OCI-LY3 (cell line): ENCODE results near the gene ENGASE.

ENCODE experiments used
- H2AFZ ChIP-seq: fragments of 200-600, 300-600 bp; shearing (Covaris generic); 2 replicates; pipeline ENCODE4 v1.6.0; 2014; ENCODE audit warnings: antibody characterized with exemption, low read depth, low read length
- H3K27ac ChIP-seq: fragments of 200-600, 300-600 bp; sonication (generic); 2 replicates; pipeline ENCODE4 v1.5.1; 2014; ENCODE audit warnings: mild to moderate bottlenecking, low read length, moderate library complexity, mixed read lengths
- H3K27me3 ChIP-seq: fragments of 200-600, 300-600 bp; sonication (generic); 2 replicates; pipeline ENCODE4 v1.6.1; 2014; ENCODE audit warnings: low read depth, low read length, mixed read lengths
- H3K36me3 ChIP-seq: fragments of 200-600, 300-600 bp; sonication (generic); replicated peaks from 2 replicates; pipeline ENCODE3; 2014; ENCODE audit warnings: low read depth, low read length, mixed read lengths
- H3K4me1 ChIP-seq: fragments of 300-600, 200-600 bp; sonication (generic); 2 replicates; pipeline ENCODE4 v1.6.1; 2014; ENCODE audit warnings: low read length, mixed read lengths
- H3K4me2 ChIP-seq: fragments of 200-600, 300-600 bp; sonication (generic); 2 replicates; pipeline ENCODE4 v1.6.1; 2014; ENCODE audit warnings: low read length, mixed read lengths
- H3K4me3 ChIP-seq: fragments of 300-600, 200-600 bp; sonication (generic); 2 replicates; pipeline ENCODE4 v1.5.1; 2014; ENCODE audit warnings: antibody characterized with exemption, mild to moderate bottlenecking, low read length, moderate library complexity
- H3K79me2 ChIP-seq: fragments of 300-600, 200-600 bp; shearing (Covaris generic); 2 replicates; pipeline ENCODE4 v1.6.1; 2014; ENCODE audit warnings: mild to moderate bottlenecking, low read length, mixed read lengths
- H3K9ac ChIP-seq: fragments of 300-600, 200-600 bp; shearing (Covaris generic); 2 replicates; pipeline ENCODE4 v1.6.0; 2014; ENCODE audit warnings: mild to moderate bottlenecking, low read length, moderate library complexity
- H3K9me3 ChIP-seq: fragments of 200-600, 300-600 bp; shearing (Covaris generic); 2 replicates; pipeline ENCODE4 v1.6.1; 2014; ENCODE audit warnings: low read length, mixed read lengths; ENCODE audit not compliant: insufficient read depth
- H4K20me1 ChIP-seq: fragments of 200-600, 300-600 bp; sonication (generic); 2 replicates; pipeline ENCODE4 v1.6.1; 2016; ENCODE audit warnings: low read length, mixed read lengths; ENCODE audit not compliant: insufficient read depth
- EZH2phosphoT487 ChIP-seq: fragments of 200-600 bp; shearing (Covaris generic); IDR thresholded peaks from 2 replicates; pipeline ENCODE4 v1.6.1; 2018; ENCODE audit warnings: antibody characterized with exemption, mixed run types, low read depth
- TF ChIP-seq, protein P1 (sequence below): fragments of 200-600, 300-600 bp; sonication (generic); IDR thresholded peaks from 2 replicates; pipeline ENCODE4 v1.5.1; 2014; ENCODE audit warnings: antibody characterized with exemption, low read length, low read depth

ENGASE gene

DNA sequence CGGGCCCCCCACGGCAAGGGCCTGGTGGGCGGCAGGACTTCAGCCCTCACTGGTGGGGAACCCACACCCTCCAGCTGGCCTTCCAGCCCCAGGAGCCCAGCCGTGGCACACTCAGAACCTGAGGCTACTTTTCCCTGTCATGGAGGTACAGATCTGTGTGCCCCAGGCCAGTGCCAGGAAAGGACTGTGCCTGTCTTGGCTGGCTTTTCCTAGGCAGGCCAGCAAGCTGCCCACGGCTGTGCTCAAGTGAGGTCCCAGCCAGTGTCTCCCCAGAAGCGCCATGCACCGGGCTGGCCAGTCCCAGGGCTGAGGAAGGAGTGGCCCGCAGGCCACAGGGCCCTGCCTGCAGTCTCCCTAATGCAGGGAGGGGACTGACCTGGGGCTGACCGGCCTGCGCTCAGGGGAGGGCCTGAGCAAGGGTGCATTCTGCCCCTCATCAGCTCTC is 16.6 kb downstream of the ENGASE start:
- H3K4me2 ChIP-seq = no peak overlapping the region
- no peaks in the 10 kb centered on the region for H3K27me3 ChIP-seq
- no peaks in the 10 kb centered on the region for H3K36me3 ChIP-seq
- no peaks in the 10 kb centered on the region for H3K9me3 ChIP-seq
- H2AFZ ChIP-seq = no peak overlapping the region
- no peaks in the 10 kb centered on the region for H4K20me1 ChIP-seq
- no peak overlapping the region for H3K27ac ChIP-seq
- TF ChIP-seq, protein P1, sequence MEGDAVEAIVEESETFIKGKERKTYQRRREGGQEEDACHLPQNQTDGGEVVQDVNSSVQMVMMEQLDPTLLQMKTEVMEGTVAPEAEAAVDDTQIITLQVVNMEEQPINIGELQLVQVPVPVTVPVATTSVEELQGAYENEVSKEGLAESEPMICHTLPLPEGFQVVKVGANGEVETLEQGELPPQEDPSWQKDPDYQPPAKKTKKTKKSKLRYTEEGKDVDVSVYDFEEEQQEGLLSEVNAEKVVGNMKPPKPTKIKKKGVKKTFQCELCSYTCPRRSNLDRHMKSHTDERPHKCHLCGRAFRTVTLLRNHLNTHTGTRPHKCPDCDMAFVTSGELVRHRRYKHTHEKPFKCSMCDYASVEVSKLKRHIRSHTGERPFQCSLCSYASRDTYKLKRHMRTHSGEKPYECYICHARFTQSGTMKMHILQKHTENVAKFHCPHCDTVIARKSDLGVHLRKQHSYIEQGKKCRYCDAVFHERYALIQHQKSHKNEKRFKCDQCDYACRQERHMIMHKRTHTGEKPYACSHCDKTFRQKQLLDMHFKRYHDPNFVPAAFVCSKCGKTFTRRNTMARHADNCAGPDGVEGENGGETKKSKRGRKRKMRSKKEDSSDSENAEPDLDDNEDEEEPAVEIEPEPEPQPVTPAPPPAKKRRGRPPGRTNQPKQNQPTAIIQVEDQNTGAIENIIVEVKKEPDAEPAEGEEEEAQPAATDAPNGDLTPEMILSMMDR = no peak
- TF ChIP-seq EZH2phosphoT487 = no peak
- H3K9ac ChIP-seq = no peak overlapping the region
- H3K79me2 ChIP-seq = no peaks in the 10 kb centered on the region
- no peaks in the 10 kb centered on the region for H3K4me1 ChIP-seq
- H3K4me3 ChIP-seq = no peak overlapping the region

GRCh38 chr17:79092567-79092966 is 17.9 kb downstream of the ENGASE start:
- no peak overlapping the region for H3K4me3 ChIP-seq
- no peaks in the 10 kb centered on the region for H3K36me3 ChIP-seq
- H3K4me2 ChIP-seq = no peak overlapping the region
- no peaks in the 10 kb centered on the region for H3K27me3 ChIP-seq
- no peak for TF ChIP-seq EZH2phosphoT487
- TF ChIP-seq, protein P1 = no peak
- no peaks in the 10 kb centered on the region for H3K9me3 ChIP-seq
- no peaks in the 10 kb centered on the region for H3K4me1 ChIP-seq
- no peak overlapping the region for H3K27ac ChIP-seq
- H2AFZ ChIP-seq = no peak overlapping the region
- H4K20me1 ChIP-seq = no peaks in the 10 kb centered on the region
- no peaks in the 10 kb centered on the region for H3K79me2 ChIP-seq
- H3K9ac ChIP-seq = no peak overlapping the region

- Histone ChIP-seq H3K79me2 (no peaks in the 10 kb centered on the region), H3K4me3 (no peak overlapping the region), H3K27ac (no peak overlapping the region), H4K20me1 (no peaks in the 10 kb centered on the region), H2AFZ (no peak overlapping the region), H3K9ac (no peak overlapping the region), H3K9me3 (no peaks in the 10 kb centered on the region), H3K27me3 (no peaks in the 10 kb centered on the region), H3K4me1 (no peaks in the 10 kb centered on the region), H3K4me2 (no peak overlapping the region), H3K36me3 (no peaks in the 10 kb centered on the region)
- TF ChIP-seq, protein P1 = peak; percentile 27
- TF ChIP-seq EZH2phosphoT487 = no peak
These were observed 18.6 kb downstream of the ENGASE start for GRCh38 chr17:79093270-79093669.

GRCh38 chr17:79094261-79094660 is 19.6 kb downstream of the ENGASE start:
- H3K4me1 ChIP-seq = no peaks in the 10 kb centered on the region
- H3K4me3 ChIP-seq = no peak overlapping the region
- H3K36me3 ChIP-seq = no peaks in the 10 kb centered on the region
- no peaks in the 10 kb centered on the region for H3K9me3 ChIP-seq
- H3K79me2 ChIP-seq = no peaks in the 10 kb centered on the region
- H3K27ac ChIP-seq = no peak overlapping the region
- H3K27me3 ChIP-seq = no peaks in the 10 kb centered on the region
- TF ChIP-seq, protein P1 = no peak
- TF ChIP-seq EZH2phosphoT487 = no peak
- H3K4me2 ChIP-seq = no peak overlapping the region
- H2AFZ ChIP-seq = no peak overlapping the region
- H4K20me1 ChIP-seq = no peaks in the 10 kb centered on the region
- H3K9ac ChIP-seq = no peak overlapping the region
